Ishikawa (cell line): ENCODE data around the gene DNM2.

ENCODE experiments used
- CEBPB ChIP-seq: IDR thresholded peaks from 2 replicates; pipeline ENCODE4 v1.6.1; 2012
- CREB1 ChIP-seq: IDR thresholded peaks from 2 replicates; pipeline ENCODE4 v1.6.1; 2012; ENCODE audit warnings: low read depth
- EGR1 ChIP-seq: IDR thresholded peaks from 2 replicates; pipeline ENCODE4 v1.6.1; 2012
- EP300 ChIP-seq: IDR thresholded peaks from 2 replicates; pipeline ENCODE4 v1.6.1; 2012; ENCODE audit warnings: borderline replicate concordance
- FOXM1 ChIP-seq: IDR thresholded peaks from 2 replicates; pipeline ENCODE4 v1.6.1; 2012; ENCODE audit warnings: low read depth, borderline replicate concordance
- NFIC ChIP-seq: IDR thresholded peaks from 2 replicates; pipeline ENCODE4 v1.6.1; 2012
- RAD21 ChIP-seq: IDR thresholded peaks from 2 replicates; pipeline ENCODE4 v1.6.1; 2012; ENCODE audit warnings: low read depth
- REST ChIP-seq: IDR thresholded peaks from 2 replicates; pipeline ENCODE4 v1.6.1; 2012; ENCODE audit warnings: low read depth, mild to moderate bottlenecking
- TAF1 ChIP-seq: IDR thresholded peaks from 2 replicates; pipeline ENCODE4 v1.6.1; 2012; ENCODE audit warnings: low read depth, mild to moderate bottlenecking
- TCF12 ChIP-seq: IDR thresholded peaks from 2 replicates; pipeline ENCODE4 v1.6.1; 2012; ENCODE audit warnings: low read depth
- TEAD4 ChIP-seq: IDR thresholded peaks from 2 replicates; pipeline ENCODE4 v1.6.1; 2012
- USF1 ChIP-seq: IDR thresholded peaks from 2 replicates; pipeline ENCODE4 v1.6.1; 2012
- YY1 ChIP-seq: IDR thresholded peaks from 2 replicates; pipeline ENCODE4 v1.6.1; 2012; ENCODE audit warnings: low read depth
- ZBTB7A ChIP-seq: IDR thresholded peaks from 2 replicates; pipeline ENCODE4 v1.6.1; 2012; ENCODE audit warnings: low read depth
- TF ChIP-seq, protein P1 (sequence below): IDR thresholded peaks from 2 replicates; pipeline ENCODE4 v1.6.1; 2012

The DNM2 gene

GRCh38 chr19:10691178-10691881 is 26.5 kb upstream of the DNM2 start:
- no peak for TF ChIP-seq TEAD4
- TF ChIP-seq EP300, result no peak
- no peak for TF ChIP-seq TAF1
- TF ChIP-seq YY1, result no peak
- no peak for TF ChIP-seq USF1
- TF ChIP-seq ZBTB7A, result no peak
- TF ChIP-seq NFIC, result no peak
- TF ChIP-seq EGR1, result no peak
- TF ChIP-seq TCF12, result no peak

- TF ChIP-seq EP300 (no peak), ZBTB7A (no peak), FOXM1 (no peak), CEBPB (no peak), CREB1 (no peak), TEAD4 (no peak), TCF12 (no peak), REST (no peak), USF1 (no peak), YY1 (no peak), NFIC (no peak), EGR1 (no peak), TAF1 (no peak), RAD21 (no peak)
- TF ChIP-seq, protein P1, sequence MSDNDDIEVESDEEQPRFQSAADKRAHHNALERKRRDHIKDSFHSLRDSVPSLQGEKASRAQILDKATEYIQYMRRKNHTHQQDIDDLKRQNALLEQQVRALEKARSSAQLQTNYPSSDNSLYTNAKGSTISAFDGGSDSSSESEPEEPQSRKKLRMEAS, result no peak
These were observed 26.0 kb upstream of the DNM2 start for GRCh38 chr19:10691883-10692282.

DNA sequence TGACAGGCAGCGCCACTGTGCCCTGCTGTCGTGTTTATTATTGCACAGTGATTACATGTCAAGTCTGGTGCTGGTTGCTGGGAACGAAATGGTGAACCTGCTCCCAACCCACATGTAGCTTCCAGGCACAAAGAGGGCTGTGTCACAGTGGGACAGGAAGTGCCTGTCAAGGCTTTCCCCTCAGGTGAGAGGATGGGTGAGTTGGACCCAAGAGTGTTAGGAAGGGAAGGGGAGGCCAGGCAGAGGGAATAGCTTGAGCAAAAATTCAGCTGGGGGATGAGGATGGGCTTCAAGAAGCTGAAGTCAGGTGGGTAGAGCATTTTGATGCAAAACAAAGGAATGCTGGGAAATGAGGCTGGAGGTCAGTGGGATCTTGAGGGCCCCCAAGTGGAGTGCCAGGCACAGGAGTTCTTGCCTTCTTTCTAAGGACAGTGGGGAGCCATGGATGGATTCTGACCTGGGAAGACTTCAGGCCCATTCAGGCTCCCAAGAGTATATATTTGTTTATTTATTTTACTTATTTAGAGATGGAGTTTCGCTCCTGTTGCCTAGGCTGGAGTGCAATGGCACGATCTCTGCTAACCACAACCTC is 25.1 kb upstream of the DNM2 start:
- TF ChIP-seq CEBPB (no peak), RAD21 (no peak), TCF12 (no peak), EGR1 (no peak), NFIC (no peak), USF1 (no peak), YY1 (no peak), FOXM1 (no peak), TEAD4 (no peak), EP300 (no peak), REST (no peak), CREB1 (no peak), TAF1 (no peak), ZBTB7A (no peak)
- TF ChIP-seq, protein P1, result no peak

- TF ChIP-seq NFIC, result no peak
- no peak for TF ChIP-seq TCF12
- no peak for TF ChIP-seq EP300
These were observed 23.1 kb upstream of the DNM2 start for GRCh38 chr19:10694706-10695307.
